Endothelial cell (in vitro differentiated cells): ENCODE data around the gene FARS2. TPM values are rescaled to one million over a fixed set of nuclear protein-coding genes. Genes with fewer than 3 reads are reported as not detected.
A peak's percentile ranks its signal among the peaks of the same experiment; 100 is the strongest.

Source experiments
- DNase-seq: peaks from one replicate; pipeline ENCODE4 v3.0.0; 2021; ENCODE audit warnings: low spot score
- H3K27ac Mint-ChIP-seq: one replicate; pipeline ENCODE4 v1.8.0; 2021; ENCODE audit warnings: mixed read lengths, inconsistent platforms; ENCODE audit not compliant: unreplicated experiment
- H3K27me3 Mint-ChIP-seq: one replicate; pipeline ENCODE4 v1.8.0; 2021; ENCODE audit warnings: mild to moderate bottlenecking, moderate library complexity, mixed read lengths, inconsistent platforms; ENCODE audit not compliant: unreplicated experiment
- H3K36me3 Mint-ChIP-seq: one replicate; pipeline ENCODE4 v1.8.0; 2021; ENCODE audit warnings: mild to moderate bottlenecking, low read depth, mixed read lengths, inconsistent platforms; ENCODE audit not compliant: unreplicated experiment
- H3K4me1 Mint-ChIP-seq: one replicate; pipeline ENCODE4 v1.8.0; 2021; ENCODE audit warnings: mild to moderate bottlenecking, mixed read lengths, inconsistent platforms; ENCODE audit not compliant: unreplicated experiment
- H3K4me3 Mint-ChIP-seq: one replicate; pipeline ENCODE4 v1.8.0; 2021; ENCODE audit warnings: mild to moderate bottlenecking, mixed read lengths, inconsistent platforms; ENCODE audit not compliant: unreplicated experiment
- H3K9me3 Mint-ChIP-seq: one replicate; pipeline ENCODE4 v1.8.0; 2021; ENCODE audit warnings: mixed read lengths, inconsistent platforms; ENCODE audit not compliant: unreplicated experiment
- CTCF ChIP-seq: fragments of 200-600 bp; sonication (generic); IDR thresholded peaks from one replicate; pipeline ENCODE4 v1.5.0; 2021; ENCODE audit warnings: antibody characterized with exemption; ENCODE audit not compliant: unreplicated experiment
- total RNA-seq: library from RNA; stranded (reverse); fragmentation: NEBNext Ultra II Directional; extraction: Animal tissue kit (Norgen Biotek cat#: 25700); gene quantifications from one replicate; pipeline ENCODE4 v1.2.1, GENCODE V29; 2021; ENCODE audit not compliant: unreplicated experiment

The FARS2 gene
- total RNA-seq, 1 donor from 2014 or later: 17.8 TPM

GRCh38 chr6:5416250-5416649 lies 154.9 kb downstream of the FARS2 start:
- no peaks in the 10 kb centered on the region for H3K4me1 Mint-ChIP-seq
- no peak for TF ChIP-seq CTCF
- H3K4me3 Mint-ChIP-seq: no peak overlapping the region
- H3K36me3 Mint-ChIP-seq: no peaks in the 10 kb centered on the region
- DNase-seq: no peak
- no peak overlapping the region for H3K27ac Mint-ChIP-seq
- no peaks in the 10 kb centered on the region for H3K9me3 Mint-ChIP-seq
- peaks cover 4% of the 10 kb centered on the region for H3K27me3 Mint-ChIP-seq

GRCh38 chr6:5422321-5422915 lies 161.1 kb downstream of the FARS2 start:
- TF ChIP-seq CTCF: no peak
- Mint-ChIP-seq H3K4me1 (peaks cover 7% of the 10 kb centered on the region), H3K4me3 (no peak overlapping the region), H3K27ac (no peak overlapping the region), H3K9me3 (no peaks in the 10 kb centered on the region), H3K27me3 (peaks cover 4% of the 10 kb centered on the region), H3K36me3 (peaks cover 7% of the 10 kb centered on the region)
- peak; percentile 53 for DNase-seq

- Mint-ChIP-seq H3K36me3 (peaks cover 7% of the 10 kb centered on the region), H3K27ac (no peak overlapping the region), H3K27me3 (peaks cover 4% of the 10 kb centered on the region), H3K9me3 (no peaks in the 10 kb centered on the region), H3K4me3 (no peak overlapping the region), H3K4me1 (peaks cover 7% of the 10 kb centered on the region)
- no peak for DNase-seq
- no peak for TF ChIP-seq CTCF
These were observed 161.9 kb downstream of the FARS2 start for GRCh38 chr6:5423251-5423650.

GRCh38 chr6:5424726-5425125 lies 163.4 kb downstream of the FARS2 start:
- Mint-ChIP-seq H3K27me3 (peaks cover 4% of the 10 kb centered on the region), H3K4me1 (peaks cover 9% of the 10 kb centered on the region), H3K9me3 (no peaks in the 10 kb centered on the region), H3K36me3 (peaks cover 7% of the 10 kb centered on the region), H3K27ac (no peak overlapping the region), H3K4me3 (no peak overlapping the region)
- no peak for TF ChIP-seq CTCF
- no peak for DNase-seq

- Mint-ChIP-seq H3K36me3 (peaks cover 7% of the 10 kb centered on the region), H3K27ac (no peak overlapping the region), H3K4me3 (no peak overlapping the region), H3K27me3 (no peaks in the 10 kb centered on the region), H3K4me1 (peaks cover 14% of the 10 kb centered on the region), H3K9me3 (no peaks in the 10 kb centered on the region)
- no peak for DNase-seq
- TF ChIP-seq CTCF: no peak
These were observed 164.0 kb downstream of the FARS2 start for GRCh38 chr6:5425267-5425666.
